RPMI8226 (cell line): Measurements from ENCODE around the gene NR3C1.

Source experiments
- DNase-seq: peaks from one replicate; pipeline ENCODE4 v3.0.0-alpha.2; 2015

The NR3C1 gene

GRCh38 chr5:143251946-143252345 lies 151.5 kb downstream of the NR3C1 start:
- no peak for DNase-seq

GRCh38 chr5:143251190-143251589 lies 152.3 kb downstream of the NR3C1 start:
- DNase-seq: no peak

GRCh38 chr5:143249851-143250250 lies 153.6 kb downstream of the NR3C1 start:
- DNase-seq: no peak

GRCh38 chr5:143248822-143249579 lies 154.5 kb downstream of the NR3C1 start:
- DNase-seq: no peak

GRCh38 chr5:143248391-143248790 lies 155.1 kb downstream of the NR3C1 start:
- DNase-seq: no peak

- no peak for DNase-seq
These were observed 156.2 kb downstream of the NR3C1 start for GRCh38 chr5:143247134-143247815.

GRCh38 chr5:143245929-143246561 lies 157.4 kb downstream of the NR3C1 start:
- DNase-seq: no peak

- no peak for DNase-seq
These were observed 158.5 kb downstream of the NR3C1 start for GRCh38 chr5:143244990-143245389.

- DNase-seq: no peak
These were observed 159.3 kb downstream of the NR3C1 start for GRCh38 chr5:143244000-143244736.

GRCh38 chr5:143243103-143243502 lies 160.4 kb downstream of the NR3C1 start:
- DNase-seq: no peak

- no peak for DNase-seq
These were observed 161.6 kb downstream of the NR3C1 start for GRCh38 chr5:143241892-143242291.

GRCh38 chr5:143239882-143240518 lies 163.5 kb downstream of the NR3C1 start:
- DNase-seq: no peak

GRCh38 chr5:143238620-143239019 lies 164.9 kb downstream of the NR3C1 start:
- DNase-seq: no peak

- no peak for DNase-seq
These were observed 165.8 kb downstream of the NR3C1 start for GRCh38 chr5:143237664-143238063.

- no peak for DNase-seq
These were observed 166.8 kb downstream of the NR3C1 start for GRCh38 chr5:143236682-143237081.

GRCh38 chr5:143235423-143235822 lies 168.1 kb downstream of the NR3C1 start:
- DNase-seq: no peak

GRCh38 chr5:143234162-143234842 lies 169.2 kb downstream of the NR3C1 start:
- no peak for DNase-seq

GRCh38 chr5:143233031-143233430 lies 170.5 kb downstream of the NR3C1 start:
- DNase-seq: no peak

GRCh38 chr5:143231973-143232812 lies 171.3 kb downstream of the NR3C1 start:
- no peak for DNase-seq

GRCh38 chr5:143231416-143231815 lies 172.1 kb downstream of the NR3C1 start:
- no peak for DNase-seq

- DNase-seq: no peak
These were observed 172.8 kb downstream of the NR3C1 start for GRCh38 chr5:143230676-143230996.
